ENCODE results near the gene CDS1.
"Not testable (repeated sequence)": the region's sequence is repeated elsewhere in the genome, so short reads cannot be mapped to it uniquely, and the experiment has no call there.

CDS1 gene

GRCh38 chr4:84677093-84677492 is 94.2 kb downstream of the CDS1 start:
- no peak for DNase-seq

DNA sequence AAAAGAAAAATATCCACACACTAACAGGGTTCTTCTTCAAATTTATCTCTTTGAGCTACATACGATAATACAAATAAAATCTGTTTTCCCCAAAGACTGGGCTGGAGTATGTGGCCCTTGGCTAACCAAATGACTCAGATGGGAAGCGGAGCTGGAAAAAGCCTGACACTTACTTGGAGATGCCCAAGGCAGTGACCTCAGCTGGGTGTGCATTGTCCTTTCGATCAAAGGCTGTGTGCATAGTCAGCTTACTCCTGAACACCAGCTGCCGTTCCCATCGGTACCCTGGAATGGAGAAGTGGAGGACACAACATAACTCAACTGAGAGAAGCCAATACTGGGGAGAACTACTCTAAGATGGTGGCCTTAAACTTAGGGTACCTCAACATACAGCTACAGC is 95.1 kb downstream of the CDS1 start:
- no peak for DNase-seq

GRCh38 chr4:84678976-84679744 is 96.2 kb downstream of the CDS1 start:
- DNase-seq: no peak

DNA sequence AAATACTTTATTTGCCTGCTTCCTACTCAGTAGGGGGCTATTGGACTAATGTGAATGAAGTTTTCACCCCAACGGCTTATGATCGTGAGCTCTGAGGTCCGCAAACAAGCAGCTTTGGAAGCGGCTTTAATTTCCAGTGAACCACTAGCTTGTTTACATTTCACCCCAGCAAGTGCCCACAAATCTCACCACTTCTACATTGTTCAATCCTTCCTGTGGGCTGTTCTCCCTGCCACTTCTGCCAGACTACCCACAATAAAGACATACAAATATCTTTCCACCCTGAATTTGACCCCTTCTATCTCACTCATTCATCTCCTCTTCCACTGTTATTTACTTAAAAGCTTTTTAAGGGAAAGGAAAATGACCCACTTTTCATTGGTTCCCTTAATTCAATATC is 98.0 kb downstream of the CDS1 start:
- DNase-seq: no peak

DNA sequence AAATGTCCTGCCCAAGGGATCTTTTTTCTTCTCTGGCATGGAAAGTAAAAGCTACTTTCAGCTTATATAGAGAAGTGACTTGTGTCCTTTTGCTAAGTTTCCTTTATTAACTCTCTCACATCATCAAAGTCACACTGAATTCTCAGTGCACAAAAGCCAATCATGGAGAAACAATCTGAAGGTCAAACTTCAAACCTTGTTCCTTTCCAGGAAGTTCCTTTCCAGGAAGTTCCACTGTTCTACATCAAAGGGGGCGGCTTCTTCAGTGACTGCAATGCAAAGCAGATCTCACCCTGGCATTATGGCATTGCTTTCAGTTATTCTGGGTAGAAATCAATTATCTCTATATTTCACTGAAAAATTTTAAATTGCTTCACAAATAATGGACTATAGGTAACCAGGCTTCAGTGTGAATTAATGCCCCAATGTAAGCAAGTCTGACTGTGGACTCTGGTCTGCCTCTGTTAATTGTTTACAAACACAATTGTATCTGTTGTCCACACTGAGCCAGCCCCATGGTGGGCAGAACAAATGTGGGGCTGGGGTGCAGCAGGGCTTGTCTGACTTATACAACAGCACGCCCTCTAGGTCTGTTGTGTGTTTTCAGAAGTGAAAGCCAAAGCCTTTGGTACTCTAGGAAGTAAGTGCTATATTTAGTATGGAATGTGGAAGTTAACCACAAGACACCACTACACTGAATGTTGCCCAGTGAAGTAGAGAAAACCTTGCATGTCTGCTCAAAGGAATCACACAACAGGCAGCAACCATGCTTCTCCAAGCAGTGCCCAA is 98.8 kb downstream of the CDS1 start:
- DNase-seq: no peak

DNA sequence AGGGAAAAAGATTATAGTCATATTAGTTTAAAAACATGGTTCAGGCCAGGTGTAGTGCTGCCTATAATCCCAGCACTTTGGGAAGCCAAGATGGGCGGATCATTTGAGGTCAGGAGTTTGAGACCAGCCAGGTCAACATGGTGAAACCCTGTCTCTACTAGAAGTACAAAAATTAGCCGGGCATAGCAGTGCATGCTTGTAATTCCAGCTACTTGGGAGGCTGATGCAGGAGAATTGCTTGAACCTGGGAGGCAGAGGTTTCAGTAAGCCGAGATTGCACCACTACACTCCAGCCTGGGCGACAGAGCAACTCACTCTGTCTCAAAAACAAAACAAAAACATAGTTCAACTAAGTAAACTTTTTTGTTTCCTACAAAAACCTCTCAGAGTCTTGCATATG is 99.7 kb downstream of the CDS1 start:
- not testable (repeated sequence) for DNase-seq

DNA sequence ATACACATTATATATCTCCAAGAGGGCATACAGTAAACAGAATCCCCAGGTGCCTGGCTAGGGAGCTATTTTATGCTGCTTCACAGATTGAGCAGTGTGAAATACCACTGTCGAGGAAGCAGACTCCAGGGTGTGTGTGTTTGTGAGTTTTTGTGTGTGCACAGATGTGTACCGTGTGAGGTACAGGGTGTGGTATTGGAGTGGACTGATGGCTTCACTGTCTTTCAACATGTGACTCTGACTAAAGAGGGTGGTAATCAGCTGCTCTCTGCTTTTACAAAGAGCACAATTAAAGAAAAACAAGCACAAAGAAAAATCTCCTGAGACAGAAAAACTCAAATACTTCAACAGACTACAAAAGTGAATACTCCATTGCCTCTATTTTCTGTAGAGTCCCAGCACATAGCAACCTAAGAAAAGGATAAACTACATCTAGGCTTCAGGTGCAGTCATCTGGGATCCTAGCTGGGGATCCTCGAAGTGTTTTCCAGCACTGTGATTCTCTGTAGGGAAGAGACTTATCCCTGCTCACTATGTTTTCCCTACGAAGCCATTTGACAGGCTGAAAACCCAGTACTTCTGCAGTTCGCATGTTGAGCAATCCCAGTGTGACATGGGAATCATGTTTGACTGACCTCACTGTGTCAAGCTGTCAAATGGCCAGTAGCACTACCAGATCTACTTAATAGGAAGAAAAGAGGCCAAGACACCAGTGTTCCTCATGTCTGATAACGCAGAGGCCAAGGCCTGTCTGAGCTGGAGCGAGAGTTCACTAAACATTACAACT is 100.3 kb downstream of the CDS1 start:
- DNase-seq: no peak

- DNase-seq: no peak
Observed at GRCh38 chr4:84684361-84684760, 101.4 kb downstream of the CDS1 start.

DNA sequence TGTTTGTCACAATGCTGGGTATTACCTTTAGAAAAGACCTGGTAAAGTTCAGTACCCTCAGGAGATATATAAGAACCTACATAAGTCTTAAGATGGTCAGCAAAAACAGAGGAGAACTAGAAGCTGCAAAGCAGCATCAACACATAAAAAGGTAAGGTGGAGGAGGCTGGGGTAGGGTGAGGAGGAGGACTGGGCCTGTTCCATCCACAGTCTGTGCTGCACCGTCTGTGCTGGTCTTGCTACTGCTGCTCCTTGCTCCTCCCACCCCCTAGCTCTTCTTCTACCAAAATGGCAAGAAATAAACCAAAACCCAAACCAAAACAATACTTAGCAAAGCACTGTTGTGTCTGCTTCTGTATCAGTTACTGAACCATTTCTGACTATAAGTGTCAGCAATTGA is 102.2 kb downstream of the CDS1 start:
- no peak for DNase-seq

- DNase-seq: no peak
Observed at GRCh38 chr4:84688605-84689004, 105.7 kb downstream of the CDS1 start.

GRCh38 chr4:84689197-84689596 is 106.3 kb downstream of the CDS1 start:
- DNase-seq: no peak

GRCh38 chr4:84690481-84690880 is 107.6 kb downstream of the CDS1 start:
- no peak for DNase-seq

DNA sequence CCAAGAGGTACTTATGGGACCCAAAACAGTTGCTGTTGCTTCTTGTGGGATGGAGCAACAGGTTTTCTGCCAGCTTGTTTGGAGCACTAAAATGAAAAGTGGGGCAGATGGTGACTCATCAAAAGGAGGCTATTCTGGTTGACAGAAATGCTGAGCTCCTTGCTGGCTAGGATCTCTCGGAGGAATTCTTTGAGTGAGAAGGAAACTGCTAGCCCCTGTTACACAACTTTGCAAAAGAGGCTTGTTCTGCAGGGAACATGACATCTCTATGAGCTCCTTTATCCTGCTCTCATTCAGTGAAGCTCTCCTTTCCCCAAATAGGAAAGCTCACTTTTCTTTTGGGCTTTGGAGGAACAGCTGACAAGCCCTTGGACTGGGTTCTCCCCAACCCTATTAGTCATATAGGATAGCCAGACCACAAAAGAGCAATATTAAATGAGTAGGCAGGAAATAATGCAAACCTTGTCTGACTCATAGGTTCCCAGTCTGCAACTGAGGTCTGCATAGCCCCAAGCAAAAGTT is 108.3 kb downstream of the CDS1 start:
- peak in 1 of 2 donors; percentile 23 for DNase-seq

GRCh38 chr4:84691800-84692199 is 108.9 kb downstream of the CDS1 start:
- no peak for DNase-seq

- no peak for DNase-seq
Observed at GRCh38 chr4:84697159-84697558, 114.2 kb downstream of the CDS1 start.

GRCh38 chr4:84697615-84698201 is 114.8 kb downstream of the CDS1 start:
- DNase-seq: no peak

GRCh38 chr4:84699001-84699671 is 116.2 kb downstream of the CDS1 start:
- no peak for DNase-seq

Data from bone marrow (tissue), 2 donors.